HFF-Myc (cell line): Measurements from ENCODE around the gene TMEM170B.
A peak's percentile ranks its signal among the peaks of the same experiment; 100 is the strongest.

Experiments used
- DNase-seq: peaks from one replicate; pipeline ENCODE4 v3.0.0-alpha.2; 2011; ENCODE audit warnings: low read depth; ENCODE audit errors: extremely low read depth
- H3K4me3 ChIP-seq: replicated peaks from 2 replicates; pipeline ENCODE4 v1.5.1; 2011; ENCODE audit warnings: low read depth, mild to moderate bottlenecking, control low read depth, low read length
- CTCF ChIP-seq: IDR thresholded peaks from 2 replicates; pipeline ENCODE4 v1.5.1; 2012; ENCODE audit warnings: mild to moderate bottlenecking, low read depth, low read length, control low read depth; ENCODE audit errors: missing control alignments

TMEM170B gene

GRCh38 chr6:11552442-11552841 lies 14.9 kb downstream of the TMEM170B start:
- DNase-seq: no peak
- no peak for TF ChIP-seq CTCF
- H3K4me3 ChIP-seq: no peak overlapping the region

GRCh38 chr6:11553824-11554223 lies 16.3 kb downstream of the TMEM170B start:
- H3K4me3 ChIP-seq: no peak overlapping the region
- TF ChIP-seq CTCF: no peak
- DNase-seq: no peak

- TF ChIP-seq CTCF: no peak
- no peak for DNase-seq
- no peak overlapping the region for H3K4me3 ChIP-seq
Observed at GRCh38 chr6:11556309-11556708, 18.8 kb downstream of the TMEM170B start.

- H3K4me3 ChIP-seq: no peak overlapping the region
- no peak for DNase-seq
- no peak for TF ChIP-seq CTCF
Observed at GRCh38 chr6:11563793-11564192, 26.2 kb downstream of the TMEM170B start.

DNA sequence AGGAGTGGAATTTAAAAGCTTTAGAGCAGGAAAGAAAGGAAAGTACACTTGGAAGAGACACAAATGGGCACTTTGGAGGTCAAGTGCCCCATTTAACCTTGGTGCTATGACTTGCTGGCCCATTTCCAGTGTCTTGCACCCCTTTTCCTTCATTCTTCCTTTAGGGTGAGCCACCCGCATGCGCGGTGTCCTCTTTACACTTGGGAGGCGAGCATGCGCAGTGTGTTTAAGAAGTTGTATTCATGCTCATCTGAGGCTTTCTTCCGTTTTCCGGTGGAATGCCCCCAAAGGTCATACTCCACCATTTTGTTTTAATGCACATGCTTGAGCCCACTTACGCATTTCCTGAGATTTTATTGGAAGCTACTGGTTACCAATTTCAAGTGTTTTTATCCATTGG lies 29.1 kb downstream of the TMEM170B start:
- no peak for TF ChIP-seq CTCF
- no peak overlapping the region for H3K4me3 ChIP-seq
- DNase-seq: no peak

GRCh38 chr6:11571073-11571472 lies 33.5 kb downstream of the TMEM170B start:
- no peak for TF ChIP-seq CTCF
- no peak for DNase-seq
- H3K4me3 ChIP-seq: no peak overlapping the region

DNA sequence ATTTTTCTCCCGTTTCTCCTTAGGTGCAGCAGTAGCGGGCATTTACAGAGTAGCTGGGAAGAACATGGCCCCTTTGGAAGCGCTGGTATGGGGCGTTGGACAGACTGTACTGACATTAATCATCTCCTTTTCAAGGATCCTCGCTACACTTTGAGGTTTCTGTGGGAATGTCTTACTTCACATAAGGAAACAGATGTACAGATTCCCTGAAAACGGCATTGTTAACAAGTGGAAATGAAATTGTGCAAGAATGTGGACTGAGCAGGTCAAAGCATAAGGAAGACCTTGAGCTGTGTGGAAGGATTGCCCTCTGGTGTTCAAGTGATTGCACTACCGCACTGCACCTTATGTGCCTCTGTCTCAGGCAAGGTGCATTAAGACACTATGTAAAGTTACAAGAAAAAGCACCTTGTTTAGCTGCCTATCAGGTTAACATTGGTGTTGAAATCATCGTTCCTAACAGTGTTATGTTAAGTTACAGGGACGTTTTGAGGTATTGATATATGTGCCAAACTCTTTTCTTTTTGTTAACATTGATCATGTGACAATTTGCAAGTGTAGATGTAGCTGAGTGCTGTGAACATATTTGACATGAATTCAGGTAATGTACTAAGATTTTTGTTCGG lies 38.0 kb downstream of the TMEM170B start:
- DNase-seq: peak; percentile 61
- peak; percentile 93 for TF ChIP-seq CTCF
- no peak overlapping the region for H3K4me3 ChIP-seq
